Measurements from ENCODE around the gene SEMA4D.
A peak's percentile ranks its signal among the peaks of the same experiment; 100 is the strongest.

Gene SEMA4D

GRCh38 chr9:89418882-89419640 is 78.9 kb downstream of the SEMA4D start:
- Mint-ChIP-seq H3K9me3 (no peaks in the 10 kb centered on the region), H3K4me3 (peak overlapping the region; percentile 83), H3K36me3 (peaks cover 12% of the 10 kb centered on the region), H3K27ac (peak overlapping the region; percentile 91), H3K4me1 (peaks cover 48% of the 10 kb centered on the region), H3K27me3 (no peaks in the 10 kb centered on the region)
- peak; percentile 91 for ATAC-seq (ENCODE audit: low read depth)
- DNase-seq (ENCODE audit: low spot score in 2 of 2) = peak in 1 of 2 donors; percentile 42

DNA sequence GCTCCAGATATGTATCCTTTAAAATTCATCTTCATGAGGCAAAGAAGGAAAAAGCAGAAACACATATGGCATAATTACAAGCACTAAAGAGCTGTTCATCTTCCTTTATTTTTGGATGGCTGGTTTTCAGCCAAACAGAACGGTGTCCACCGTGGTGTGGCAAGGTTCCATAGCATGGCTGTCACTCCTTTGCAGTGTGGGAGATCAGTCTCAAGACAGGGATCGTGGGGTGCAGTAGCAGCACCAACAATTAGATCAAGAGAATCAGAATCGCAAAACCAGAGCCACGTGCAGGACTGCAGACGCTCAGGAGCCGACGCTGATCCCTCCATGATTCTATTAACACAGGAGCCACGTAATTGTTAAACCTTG is 79.5 kb downstream of the SEMA4D start:
- Mint-ChIP-seq H3K4me1 (peaks cover 47% of the 10 kb centered on the region), H3K9me3 (no peaks in the 10 kb centered on the region), H3K27me3 (no peaks in the 10 kb centered on the region), H3K36me3 (peaks cover 12% of the 10 kb centered on the region), H3K27ac (peak overlapping the region; percentile 91), H3K4me3 (peak overlapping the region; percentile 83)
- ATAC-seq (ENCODE audit: low read depth) (peak; percentile 6), DNase-seq (ENCODE audit: low spot score in 2 of 2) (no peak)

DNA sequence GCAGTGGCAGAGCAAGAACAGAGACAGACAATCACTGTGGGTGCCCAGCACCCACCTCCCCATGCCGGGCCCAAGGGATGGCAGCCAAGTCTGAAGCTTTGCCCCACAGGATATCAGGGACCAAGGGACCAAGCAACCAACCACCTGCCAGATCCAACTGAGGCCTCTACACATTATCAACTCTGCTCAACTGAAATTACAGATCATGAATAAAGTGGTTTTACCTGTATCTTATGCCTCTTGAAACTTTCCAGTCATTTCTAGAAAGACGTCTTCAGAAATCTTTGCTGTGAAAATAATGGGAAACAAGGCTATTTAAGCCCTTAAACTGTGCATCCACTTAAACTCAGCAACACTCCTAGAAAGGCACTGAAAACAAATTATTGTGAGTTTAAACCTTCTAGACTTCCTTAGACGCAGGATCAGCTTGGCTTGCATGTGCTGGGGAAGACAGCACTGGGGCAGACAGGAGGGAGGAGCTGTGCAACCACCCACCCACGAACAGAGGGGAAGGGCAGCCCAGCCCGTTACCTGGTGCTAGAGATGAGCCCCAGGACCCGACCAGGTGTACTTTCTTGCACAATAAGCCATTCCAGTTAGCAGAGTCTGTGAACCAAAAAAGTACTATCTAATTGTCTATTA is 80.0 kb downstream of the SEMA4D start:
- Mint-ChIP-seq H3K9me3 (no peaks in the 10 kb centered on the region), H3K4me1 (peaks cover 48% of the 10 kb centered on the region), H3K4me3 (peak overlapping the region; percentile 83), H3K27me3 (no peaks in the 10 kb centered on the region), H3K27ac (peak overlapping the region; percentile 91), H3K36me3 (peaks cover 12% of the 10 kb centered on the region)
- ATAC-seq (ENCODE audit: low read depth) (peak; percentile 61), DNase-seq (ENCODE audit: low spot score in 2 of 2) (no peak)

- Mint-ChIP-seq H3K27ac (no peak overlapping the region), H3K4me3 (no peak overlapping the region), H3K27me3 (no peaks in the 10 kb centered on the region), H3K4me1 (peaks cover 52% of the 10 kb centered on the region), H3K36me3 (peaks cover 18% of the 10 kb centered on the region), H3K9me3 (no peaks in the 10 kb centered on the region)
- no peak for ATAC-seq (ENCODE audit: low read depth)
- DNase-seq (ENCODE audit: low spot score in 2 of 2) = no peak
Observed at GRCh38 chr9:89414670-89415324, 83.1 kb downstream of the SEMA4D start.

DNA sequence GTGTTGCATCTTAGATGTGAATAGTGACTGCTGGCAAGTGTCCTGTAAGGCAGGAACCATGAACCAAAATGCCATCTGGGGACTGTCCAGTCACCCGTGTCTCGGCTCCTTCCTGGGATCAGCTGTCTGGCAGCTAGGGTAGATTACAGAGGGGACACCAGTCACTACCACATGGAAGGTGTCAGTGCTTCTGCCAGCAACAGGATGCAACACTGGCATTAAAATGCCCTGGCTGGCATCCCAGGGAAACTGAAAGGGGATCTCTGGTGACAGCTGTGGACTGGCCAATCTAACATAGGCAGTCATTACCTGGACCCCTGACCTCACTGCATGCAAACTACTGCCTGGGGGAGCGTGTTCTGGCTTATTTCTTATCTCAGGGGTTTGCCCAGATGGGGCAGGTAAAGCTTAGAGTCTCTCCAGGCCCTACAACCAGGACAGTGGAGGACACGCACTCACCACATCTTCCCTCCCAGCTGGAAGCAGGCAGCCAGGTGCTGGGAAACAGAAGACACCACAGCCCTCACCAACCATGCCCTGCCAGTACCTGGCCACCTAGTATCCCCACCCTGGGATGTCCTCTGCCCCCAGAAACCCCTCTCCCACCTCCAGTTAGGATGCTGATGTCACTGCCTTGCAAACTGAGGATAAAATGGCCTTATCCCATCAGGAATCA is 83.8 kb downstream of the SEMA4D start:
- Mint-ChIP-seq H3K4me1 (peaks cover 55% of the 10 kb centered on the region), H3K27me3 (no peaks in the 10 kb centered on the region), H3K9me3 (no peaks in the 10 kb centered on the region), H3K36me3 (peaks cover 18% of the 10 kb centered on the region), H3K27ac (no peak overlapping the region), H3K4me3 (no peak overlapping the region)
- no peak for ATAC-seq (ENCODE audit: low read depth)
- DNase-seq (ENCODE audit: low spot score in 2 of 2) = no peak

DNA sequence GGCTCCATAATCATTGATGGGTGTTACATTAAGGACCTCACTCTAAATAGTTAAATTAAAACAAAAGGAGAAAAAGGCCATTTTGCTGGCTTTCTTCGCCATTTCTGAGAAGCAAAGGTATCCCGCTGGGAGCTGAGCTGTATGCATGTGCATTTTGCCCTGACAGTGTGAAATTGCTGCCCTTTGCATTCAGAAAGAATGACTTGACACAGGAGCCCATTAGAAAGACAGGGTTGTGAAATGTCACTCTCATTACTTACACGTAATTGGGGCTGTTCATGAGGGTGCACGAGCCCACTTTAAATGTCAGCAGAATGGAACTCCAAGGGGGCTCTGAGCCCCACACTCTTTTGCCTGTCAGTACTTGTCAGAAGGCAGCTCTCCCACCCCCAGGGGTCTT is 85.0 kb downstream of the SEMA4D start:
- Mint-ChIP-seq H3K9me3 (no peaks in the 10 kb centered on the region), H3K36me3 (peaks cover 18% of the 10 kb centered on the region), H3K4me3 (no peak overlapping the region), H3K27ac (no peak overlapping the region), H3K4me1 (peaks cover 55% of the 10 kb centered on the region), H3K27me3 (no peaks in the 10 kb centered on the region)
- ATAC-seq (ENCODE audit: low read depth) (no peak), DNase-seq (ENCODE audit: low spot score in 2 of 2) (no peak)

DNA sequence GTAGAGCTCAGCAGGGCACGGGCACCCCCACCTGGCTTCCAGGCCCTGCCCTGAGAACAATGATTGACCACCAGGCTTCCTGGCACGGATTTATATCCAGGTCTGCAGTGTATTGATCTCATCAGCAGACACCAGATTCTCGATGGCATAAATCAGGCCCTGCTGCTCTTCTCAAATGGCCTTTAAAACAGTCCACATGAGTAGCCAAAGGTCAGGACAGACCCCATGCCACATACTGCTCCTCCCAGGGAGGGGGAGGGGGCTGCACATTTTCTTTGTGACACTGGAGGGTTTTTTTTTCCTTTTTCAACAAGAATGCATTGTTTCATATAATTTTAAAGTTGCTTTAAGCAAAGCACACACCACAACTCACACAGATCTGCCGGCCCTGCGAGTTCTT is 85.4 kb downstream of the SEMA4D start:
- Mint-ChIP-seq H3K4me1 (peaks cover 54% of the 10 kb centered on the region), H3K4me3 (no peak overlapping the region), H3K9me3 (peaks cover 2% of the 10 kb centered on the region), H3K36me3 (peaks cover 19% of the 10 kb centered on the region), H3K27ac (no peak overlapping the region), H3K27me3 (no peaks in the 10 kb centered on the region)
- DNase-seq (ENCODE audit: low spot score in 2 of 2) = no peak
- ATAC-seq (ENCODE audit: low read depth) = no peak

DNA sequence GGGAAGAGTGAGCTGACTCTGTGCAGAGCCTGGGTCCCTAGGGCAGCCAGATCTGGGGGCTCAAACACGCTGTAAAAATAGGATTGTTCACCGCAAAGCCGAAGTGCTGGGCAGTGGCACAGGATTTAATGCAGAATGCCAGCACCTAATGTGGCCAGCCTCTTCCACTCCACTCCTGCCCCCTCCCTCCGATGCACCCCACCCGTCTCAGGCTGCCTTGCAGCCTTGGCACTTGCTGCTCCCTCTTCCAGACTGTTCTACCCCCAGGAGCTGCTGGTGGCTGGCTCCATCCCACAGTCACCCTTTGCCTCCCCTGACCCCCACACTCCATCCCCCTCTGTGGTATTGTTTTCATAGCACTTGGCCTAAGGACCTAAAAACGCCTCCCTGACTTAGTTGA is 86.2 kb downstream of the SEMA4D start:
- peaks cover 17% of the 10 kb centered on the region for H3K36me3 Mint-ChIP-seq

GRCh38 chr9:89410641-89411350 is 87.1 kb downstream of the SEMA4D start:
- H3K9me3 Mint-ChIP-seq = peaks cover 4% of the 10 kb centered on the region
- H3K27me3 Mint-ChIP-seq = no peaks in the 10 kb centered on the region
- H3K36me3 Mint-ChIP-seq = peaks cover 11% of the 10 kb centered on the region
- ATAC-seq (ENCODE audit: low read depth) = peak; percentile 11
- peaks cover 59% of the 10 kb centered on the region for H3K4me1 Mint-ChIP-seq
- peak overlapping the region; percentile 91 for H3K27ac Mint-ChIP-seq
- DNase-seq (ENCODE audit: low spot score in 2 of 2) = no peak
- peak overlapping the region; percentile 9 for H3K4me3 Mint-ChIP-seq

More for the DNA sequence above, 86.2 kb downstream of the SEMA4D start:
- H3K27me3 Mint-ChIP-seq = no peaks in the 10 kb centered on the region
- no peak overlapping the region for H3K27ac Mint-ChIP-seq
- H3K9me3 Mint-ChIP-seq = peaks cover 4% of the 10 kb centered on the region
- no peak for DNase-seq (ENCODE audit: low spot score in 2 of 2)
- H3K4me3 Mint-ChIP-seq = no peak overlapping the region
- H3K4me1 Mint-ChIP-seq = peaks cover 55% of the 10 kb centered on the region
- ATAC-seq (ENCODE audit: low read depth) = no peak

DNA sequence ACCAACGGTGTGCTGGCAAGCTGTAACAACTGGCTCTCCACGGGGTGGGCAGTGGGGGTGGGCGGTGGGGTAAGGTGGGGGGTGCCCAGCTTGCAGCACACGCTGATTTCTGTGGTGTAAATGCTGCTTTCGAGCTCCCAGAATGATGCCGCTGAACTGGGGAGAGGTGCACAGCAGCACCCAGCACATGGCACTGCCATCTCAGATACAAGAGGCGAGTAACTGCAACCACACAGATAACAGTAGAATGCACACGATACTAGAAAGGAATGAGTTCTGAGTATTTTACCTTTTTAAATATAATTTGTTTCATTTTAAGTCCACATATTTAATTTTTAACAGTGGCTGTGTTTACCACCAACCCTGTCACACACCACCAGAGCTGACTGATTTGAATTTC is 87.9 kb downstream of the SEMA4D start:
- peak overlapping the region; percentile 9 for H3K4me3 Mint-ChIP-seq
- ATAC-seq (ENCODE audit: low read depth) = no peak
- H3K9me3 Mint-ChIP-seq = peaks cover 4% of the 10 kb centered on the region
- H3K4me1 Mint-ChIP-seq = peaks cover 66% of the 10 kb centered on the region
- peaks cover 13% of the 10 kb centered on the region for H3K36me3 Mint-ChIP-seq
- peak overlapping the region; percentile 91 for H3K27ac Mint-ChIP-seq
- DNase-seq (ENCODE audit: low spot score in 2 of 2) = no peak
- H3K27me3 Mint-ChIP-seq = no peaks in the 10 kb centered on the region

DNA sequence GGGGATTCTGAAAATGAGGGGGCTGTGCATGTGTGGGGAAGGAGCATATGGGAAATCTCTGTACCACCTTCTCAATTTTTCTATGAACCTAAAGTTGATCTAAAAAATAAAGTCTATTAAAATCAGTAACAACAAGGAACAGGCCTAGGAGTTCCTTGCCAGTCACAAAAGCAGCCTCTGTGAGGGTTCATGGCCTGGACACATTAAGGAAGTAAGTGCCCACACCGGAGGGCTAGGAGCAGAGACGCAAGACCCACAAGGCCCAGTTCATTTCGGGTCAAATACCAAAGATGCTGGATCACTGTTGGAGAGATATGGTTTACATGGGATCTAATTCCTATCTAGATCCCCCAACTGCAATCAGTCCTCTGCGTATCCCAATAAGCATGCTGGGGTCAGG is 88.4 kb downstream of the SEMA4D start:
- Mint-ChIP-seq H3K9me3 (peaks cover 4% of the 10 kb centered on the region), H3K4me3 (peak overlapping the region; percentile 72), H3K27ac (peak overlapping the region; percentile 72)

GRCh38 chr9:89408628-89409101 is 89.2 kb downstream of the SEMA4D start:
- ATAC-seq (ENCODE audit: low read depth) = peak; percentile 75
- Mint-ChIP-seq H3K36me3 (peaks cover 13% of the 10 kb centered on the region), H3K27me3 (no peaks in the 10 kb centered on the region), H3K4me3 (peak overlapping the region; percentile 72), H3K4me1 (peaks cover 76% of the 10 kb centered on the region), H3K9me3 (peaks cover 4% of the 10 kb centered on the region), H3K27ac (peak overlapping the region; percentile 72)
- DNase-seq (ENCODE audit: low spot score in 2 of 2) = peak in 1 of 2 donors; percentile 20

More for the DNA sequence above, 88.4 kb downstream of the SEMA4D start:
- H3K4me1 Mint-ChIP-seq = peaks cover 70% of the 10 kb centered on the region
- DNase-seq (ENCODE audit: low spot score in 2 of 2) (no peak), ATAC-seq (ENCODE audit: low read depth) (no peak)
- peaks cover 13% of the 10 kb centered on the region for H3K36me3 Mint-ChIP-seq
- H3K27me3 Mint-ChIP-seq = no peaks in the 10 kb centered on the region

DNA sequence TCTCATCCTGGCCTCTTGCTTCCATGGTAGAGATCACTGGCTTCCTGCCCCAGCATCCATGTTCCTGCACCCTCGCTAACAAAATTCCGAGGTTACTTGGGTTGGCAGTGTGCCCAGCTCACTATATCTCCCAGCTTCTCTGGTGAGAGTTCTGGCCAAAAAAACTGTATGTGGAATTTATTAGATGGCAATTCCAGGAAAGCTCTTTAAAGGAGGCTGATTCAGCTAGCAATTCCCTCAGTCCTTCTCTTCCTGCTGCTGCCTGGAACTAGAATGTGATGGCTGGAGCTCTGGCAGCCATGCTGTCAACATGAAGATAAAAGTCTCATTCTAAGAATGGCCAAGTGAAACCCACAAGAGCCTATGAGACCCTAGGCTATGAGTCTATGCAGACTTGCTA is 90.8 kb downstream of the SEMA4D start:
- Mint-ChIP-seq H3K4me1 (peaks cover 76% of the 10 kb centered on the region), H3K36me3 (peaks cover 16% of the 10 kb centered on the region), H3K27ac (peak overlapping the region; percentile 96), H3K4me3 (peak overlapping the region; percentile 71), H3K9me3 (peaks cover 4% of the 10 kb centered on the region), H3K27me3 (no peaks in the 10 kb centered on the region)
- DNase-seq (ENCODE audit: low spot score in 2 of 2) = no peak
- no peak for ATAC-seq (ENCODE audit: low read depth)
